Measurements from ENCODE around the gene NMBR. TPM values are rescaled to one million over a fixed set of nuclear protein-coding genes. Genes with fewer than 3 reads are reported as not detected.

The NMBR gene
- total RNA-seq, 1 experiment from 2014 or later = not detected

DNA sequence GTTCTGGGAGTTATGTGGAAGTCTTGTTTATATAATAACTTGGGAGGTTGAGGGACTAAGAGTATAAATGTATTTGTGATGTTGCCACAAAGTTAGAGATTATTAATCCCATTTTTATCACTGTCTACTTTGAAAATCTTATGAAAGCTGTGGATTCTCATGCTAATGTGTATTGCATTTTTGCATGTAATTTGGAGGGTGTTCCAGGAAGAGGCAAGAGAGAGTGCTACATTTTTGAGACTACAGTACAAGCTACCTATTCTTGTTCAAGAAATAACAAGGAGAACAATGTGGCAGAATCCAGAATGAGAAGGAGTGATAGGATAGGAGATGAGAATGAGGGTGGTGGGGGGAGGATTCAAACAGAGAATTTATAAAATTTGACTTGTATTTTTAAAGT, 35.1 kb upstream of the NMBR start:
- H3K4me2 ChIP-seq (ENCODE audit: low read length) = no peak overlapping the region
- POLR2A ChIA-PET = no interaction called here
- no peaks in the 10 kb centered on the region for H3K27me3 ChIP-seq (ENCODE audit: insufficient read depth, low read length)
- no peak overlapping the region for H2AFZ ChIP-seq (ENCODE audit: low read depth, low read length, poor library complexity, severe bottlenecking)
- no TSS peak for BruUV-seq (replicated peaks)
- DNase-seq (ENCODE audit: low read depth, low spot score) (no peak), ATAC-seq (no peak)
- H3K9me3 ChIP-seq (ENCODE audit: control insufficient read depth in 1 of 2, insufficient read depth in 1 of 2, low read depth in 1 of 2, low read length in 2 of 2) = no peaks in the 10 kb centered on the region
- no peak overlapping the region for H3K9ac ChIP-seq (ENCODE audit: low read length)
- H3K9me2 ChIP-seq (ENCODE audit: insufficient read depth) = no peaks in the 10 kb centered on the region
- intact Hi-C loops (cut with micrococcal nuclease) = no loop called here
- H3K27ac ChIP-seq (ENCODE audit: low read depth, low read length) = no peak overlapping the region
- peaks cover 2 to 4% of the 10 kb centered on the region in 2 experiments; a peak in 1 of 4 replicates for H3K36me3 ChIP-seq (ENCODE audit: control insufficient read depth in 1 of 2, insufficient read depth in 2 of 2, low read length in 2 of 2)
- CTCF ChIA-PET = no interaction called here
- no peak for TF ChIP-seq SRF (IDR thresholded peaks at IDR 0.05; ENCODE audit: low read depth)
- no peak for TF ChIP-seq FOSL1 (IDR thresholded peaks at IDR 0.05; ENCODE audit: low read depth)
- TF ChIP-seq CEBPB (IDR thresholded peaks at IDR 0.05; ENCODE audit: low read depth) = no peak
- TF ChIP-seq ZNF274 (IDR thresholded peaks at IDR 0.05; ENCODE audit: low read depth, low read length) = no peak
- no peak for TF ChIP-seq ZFX (IDR thresholded peaks at IDR 0.05)
- TF ChIP-seq, protein P1, sequence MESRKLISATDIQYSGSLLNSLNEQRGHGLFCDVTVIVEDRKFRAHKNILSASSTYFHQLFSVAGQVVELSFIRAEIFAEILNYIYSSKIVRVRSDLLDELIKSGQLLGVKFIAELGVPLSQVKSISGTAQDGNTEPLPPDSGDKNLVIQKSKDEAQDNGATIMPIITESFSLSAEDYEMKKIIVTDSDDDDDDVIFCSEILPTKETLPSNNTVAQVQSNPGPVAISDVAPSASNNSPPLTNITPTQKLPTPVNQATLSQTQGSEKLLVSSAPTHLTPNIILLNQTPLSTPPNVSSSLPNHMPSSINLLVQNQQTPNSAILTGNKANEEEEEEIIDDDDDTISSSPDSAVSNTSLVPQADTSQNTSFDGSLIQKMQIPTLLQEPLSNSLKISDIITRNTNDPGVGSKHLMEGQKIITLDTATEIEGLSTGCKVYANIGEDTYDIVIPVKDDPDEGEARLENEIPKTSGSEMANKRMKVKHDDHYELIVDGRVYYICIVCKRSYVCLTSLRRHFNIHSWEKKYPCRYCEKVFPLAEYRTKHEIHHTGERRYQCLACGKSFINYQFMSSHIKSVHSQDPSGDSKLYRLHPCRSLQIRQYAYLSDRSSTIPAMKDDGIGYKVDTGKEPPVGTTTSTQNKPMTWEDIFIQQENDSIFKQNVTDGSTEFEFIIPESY (IDR thresholded peaks at IDR 0.05; ENCODE audit: extremely low read depth, insufficient replicate concordance, low read length) = no peak
- no peak for TF ChIP-seq CBX3 (IDR thresholded peaks at IDR 0.05; ENCODE audit: low read depth)
- no peak for TF ChIP-seq SIN3A (IDR thresholded peaks at IDR 0.05; ENCODE audit: low read depth)
- TF ChIP-seq, protein P2, sequence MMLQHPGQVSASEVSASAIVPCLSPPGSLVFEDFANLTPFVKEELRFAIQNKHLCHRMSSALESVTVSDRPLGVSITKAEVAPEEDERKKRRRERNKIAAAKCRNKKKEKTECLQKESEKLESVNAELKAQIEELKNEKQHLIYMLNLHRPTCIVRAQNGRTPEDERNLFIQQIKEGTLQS (IDR thresholded peaks at IDR 0.05) = no peak
- TF ChIP-seq ELF1 (IDR thresholded peaks at IDR 0.05; ENCODE audit: borderline replicate concordance, low read depth) = no peak
- no peaks in the 10 kb centered on the region for H3K4me1 ChIP-seq (ENCODE audit: control insufficient read depth in 1 of 2, insufficient read depth in 2 of 2, low read length in 2 of 2)
- no peak overlapping the region for H3K4me3 ChIP-seq (replicated peaks in 1 of 2; ENCODE audit: low read depth in 1 of 2, low read length in 2 of 2)
- peaks cover 3% of the 10 kb centered on the region; the same call in 1 of the 2 replicates for H3K79me2 ChIP-seq (ENCODE audit: insufficient read depth, low read length)
- no peaks in the 10 kb centered on the region for H4K20me1 ChIP-seq (ENCODE audit: insufficient read depth)
- RAD21 ChIA-PET (ENCODE audit: low non-redundant PET in 1 of 2, low total read pairs in 2 of 2, uncharacterized antibody in 2 of 2, unreplicated experiment in 2 of 2) = no interaction called here

Data from HCT116 (cell line).